HTERT RPE-1 (cell line): ENCODE data around the gene ETS2.

ENCODE experiments used
- in situ Hi-C: fragments of 300-500 bp; cut with MboI; formaldehyde crosslinking; loops from 4 replicates; pipeline ENCODE4 v1.14.3; 2020; ENCODE audit warnings: low sequenced_read_pairs

Gene ETS2

GRCh38 chr21:38805328-38806152 lies at the start of gene ETS2:
TSS of gene ETS2 (plus strand) at chr21:38805929. CDS start at chr21:38810035, 4,106 bp downstream.
- in situ Hi-C loops: no loop called here

- in situ Hi-C loops: no loop called here
These were observed 49.0 kb upstream of the ETS2 start for GRCh38 chr21:38756746-38757145.

DNA sequence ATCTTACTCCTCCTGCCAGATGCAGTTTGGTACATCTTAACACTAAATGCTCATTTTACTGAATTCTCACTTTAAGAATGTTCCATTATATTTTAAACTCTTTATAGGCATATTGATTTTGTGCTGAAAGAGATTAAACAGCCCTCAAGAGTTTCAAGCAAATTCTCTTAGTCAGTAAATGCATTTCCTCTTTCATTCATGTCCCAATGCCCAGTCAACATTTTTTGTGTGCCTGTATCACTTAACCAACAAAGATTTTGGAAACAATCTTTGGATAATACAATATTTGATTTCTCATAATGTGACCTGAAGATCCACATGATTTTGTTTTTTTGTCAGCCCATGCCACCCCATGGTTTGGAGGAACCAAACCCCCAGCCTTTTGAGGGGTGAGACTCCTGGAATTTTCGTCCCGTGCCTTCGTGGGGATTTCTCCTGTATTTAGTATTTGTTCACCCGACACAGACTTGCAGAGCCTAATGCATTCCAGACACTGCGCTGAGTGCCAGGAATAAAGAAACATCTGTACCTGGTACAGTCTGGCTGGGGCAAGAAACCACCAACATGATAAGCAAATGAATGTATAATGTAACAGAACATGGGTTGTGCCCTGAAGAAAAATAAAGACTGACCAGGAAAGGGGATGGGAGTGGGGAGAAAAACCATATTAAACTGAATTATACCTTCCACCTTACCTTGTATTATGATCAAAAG lies 47.1 kb upstream of the ETS2 start:
- in situ Hi-C loops: no loop called here

- in situ Hi-C loops: no loop called here
These were observed 46.3 kb upstream of the ETS2 start for GRCh38 chr21:38759413-38759812.

GRCh38 chr21:38760017-38760761 lies 45.5 kb upstream of the ETS2 start:
- in situ Hi-C loops: no loop called here

DNA sequence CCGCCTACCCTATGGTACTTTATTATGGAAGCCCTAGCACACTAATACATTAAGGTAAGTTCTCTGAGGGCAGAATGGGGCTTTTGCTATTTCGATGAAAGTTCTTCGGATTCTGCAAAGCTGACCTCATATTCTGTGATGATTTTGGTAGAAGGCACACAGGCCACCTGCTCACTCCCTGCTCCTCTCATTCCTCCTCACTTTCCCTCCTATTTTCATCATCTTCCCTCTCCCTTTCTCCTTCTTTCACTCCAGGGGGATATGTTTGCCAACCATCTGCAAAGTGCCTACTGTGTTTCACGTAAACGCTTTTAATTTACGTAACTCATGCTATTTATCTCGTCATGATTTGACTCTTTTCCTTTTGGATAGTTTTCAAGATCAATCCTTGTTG lies 45.0 kb upstream of the ETS2 start:
- in situ Hi-C loops: no loop called here

DNA sequence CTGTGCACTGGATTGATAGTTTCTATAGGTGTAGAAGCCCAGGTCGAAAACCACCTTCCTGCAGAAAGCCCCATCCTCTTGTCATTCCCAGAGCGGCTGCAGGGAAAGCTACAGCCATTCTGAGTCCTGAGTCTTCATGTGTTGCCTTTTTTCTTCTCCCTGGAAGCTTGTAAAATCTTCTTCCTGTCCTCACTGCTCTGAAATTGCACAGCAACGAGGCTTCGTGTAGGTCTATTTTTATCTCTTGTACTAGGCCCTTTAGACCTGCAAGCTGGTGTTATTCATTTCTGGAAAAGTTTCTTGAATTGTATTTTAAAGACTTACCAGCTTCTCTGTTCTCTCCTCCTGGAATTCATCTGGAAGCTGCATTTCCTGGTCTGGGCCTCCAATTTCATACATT lies 44.2 kb upstream of the ETS2 start:
- in situ Hi-C loops: no loop called here

DNA sequence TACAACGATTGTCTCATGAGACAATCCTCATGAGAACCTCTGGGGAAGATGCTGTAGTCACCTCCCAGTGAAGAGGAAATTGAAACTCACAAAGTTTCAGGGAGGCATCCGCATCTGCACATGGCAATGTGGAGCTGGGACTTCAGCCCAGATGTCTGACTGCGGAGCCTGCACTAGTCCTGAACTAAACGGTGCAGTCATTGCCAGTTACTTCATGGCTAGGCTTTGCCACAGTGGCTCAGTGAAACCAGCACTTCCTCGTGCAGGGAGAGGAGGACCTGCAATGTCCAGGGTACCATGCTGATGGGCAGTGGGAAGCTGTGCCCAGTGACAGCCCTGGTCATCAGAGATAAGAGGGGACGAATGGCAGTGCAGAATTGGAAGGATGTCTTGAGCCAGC lies 40.7 kb upstream of the ETS2 start:
- in situ Hi-C loops: no loop called here

- in situ Hi-C loops: no loop called here
These were observed 38.6 kb upstream of the ETS2 start for GRCh38 chr21:38766987-38767722.

DNA sequence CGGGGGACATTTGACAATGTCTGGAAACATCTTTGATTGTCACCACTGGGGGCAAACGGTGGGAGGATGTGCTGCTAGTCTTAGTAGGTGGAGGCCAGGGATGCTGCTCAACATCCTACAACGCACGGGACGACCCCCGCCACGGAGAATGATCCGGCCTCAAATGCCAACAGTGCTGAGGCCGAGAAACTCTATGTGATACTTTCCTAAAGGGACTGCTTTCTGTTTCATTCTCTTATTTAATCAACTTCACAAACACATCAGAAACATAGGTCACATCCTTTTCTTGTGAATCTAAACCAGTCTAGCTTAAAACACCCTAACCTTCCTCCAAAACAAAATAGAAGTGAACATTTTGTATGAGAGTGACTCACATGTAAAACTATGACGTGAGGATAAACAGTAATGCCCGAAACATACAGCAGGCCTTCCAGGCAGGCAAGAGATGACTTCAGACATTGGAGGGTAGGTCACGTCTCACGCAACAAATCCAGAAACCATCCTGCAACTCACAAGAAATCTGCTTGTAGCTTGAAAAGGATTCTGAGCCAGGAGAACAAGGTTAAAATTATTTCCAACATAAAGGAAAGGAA lies 37.2 kb upstream of the ETS2 start:
- in situ Hi-C loops: no loop called here

DNA sequence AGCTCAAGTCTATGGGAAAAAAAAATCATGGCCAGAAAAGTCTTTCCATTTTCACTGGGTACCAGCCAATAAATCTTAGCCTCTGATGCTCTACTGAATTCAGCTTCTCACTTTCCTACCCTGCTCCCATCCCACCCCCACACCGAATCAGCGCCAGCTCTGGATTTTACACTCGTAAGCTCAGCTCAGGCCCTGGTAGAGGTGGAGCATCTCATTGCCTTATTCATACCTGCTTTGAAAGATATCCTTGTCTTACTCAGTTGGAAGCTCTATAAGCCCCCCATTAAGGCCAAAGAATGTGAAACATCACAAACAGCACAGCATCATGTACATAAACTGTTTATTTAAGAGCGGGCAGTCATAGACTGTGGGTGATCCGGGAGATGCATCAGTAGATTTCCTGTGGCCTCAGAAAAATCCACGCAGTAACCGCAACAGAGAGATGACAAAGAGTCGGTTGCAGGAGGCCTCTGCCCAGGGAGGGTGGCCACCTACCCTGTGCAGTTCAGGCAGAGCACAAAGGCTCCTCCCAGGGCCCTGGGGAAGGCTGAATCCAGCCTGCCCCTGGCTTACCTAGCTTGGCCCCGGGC lies 36.4 kb upstream of the ETS2 start:
- in situ Hi-C loops: no loop called here

- in situ Hi-C loops: no loop called here
These were observed 35.1 kb upstream of the ETS2 start for GRCh38 chr21:38770660-38771059.

DNA sequence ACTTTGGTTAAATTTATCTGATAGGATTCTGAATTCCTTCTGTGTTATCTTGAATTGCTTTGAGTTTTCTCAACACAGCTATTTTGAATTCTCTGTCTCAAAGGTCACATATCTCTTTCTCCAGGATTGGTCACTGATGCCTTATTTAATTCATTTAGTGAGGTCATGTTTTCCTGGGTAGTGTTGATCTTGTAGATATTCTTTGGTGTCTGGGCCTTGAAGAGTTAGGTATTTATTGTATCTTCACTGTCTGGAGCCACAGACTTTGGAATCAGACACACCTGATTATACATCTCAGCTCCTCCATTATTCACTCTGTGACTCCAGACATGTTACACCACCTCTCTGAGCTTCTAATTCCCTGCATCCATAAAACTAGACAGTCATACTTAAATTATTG lies 34.2 kb upstream of the ETS2 start:
- in situ Hi-C loops: no loop called here

DNA sequence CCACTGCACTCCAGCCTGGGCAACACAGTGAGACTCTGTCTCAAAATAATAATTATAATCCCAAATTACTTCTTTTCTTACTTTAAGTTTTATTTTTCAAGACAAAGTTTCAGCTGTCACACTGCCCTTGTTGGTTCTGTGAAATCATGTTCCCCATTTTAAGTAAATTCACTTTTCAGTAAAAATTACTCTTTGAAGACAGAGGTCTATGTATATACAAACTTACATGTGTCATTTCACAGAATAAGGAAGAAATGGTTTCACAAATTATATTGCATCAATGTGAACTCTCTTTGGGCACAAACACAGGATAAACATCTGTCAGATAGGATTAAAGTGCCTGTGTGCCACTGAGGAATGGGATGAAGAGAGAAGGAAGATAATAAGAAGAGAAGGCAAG lies 33.1 kb upstream of the ETS2 start:
- in situ Hi-C loops: no loop called here

- in situ Hi-C loops: no loop called here
These were observed 32.3 kb upstream of the ETS2 start for GRCh38 chr21:38773099-38774061.

- in situ Hi-C loops: no loop called here
These were observed 31.6 kb upstream of the ETS2 start for GRCh38 chr21:38774152-38774551.

GRCh38 chr21:38774586-38775285 lies 31.0 kb upstream of the ETS2 start:
- in situ Hi-C loops: no loop called here

DNA sequence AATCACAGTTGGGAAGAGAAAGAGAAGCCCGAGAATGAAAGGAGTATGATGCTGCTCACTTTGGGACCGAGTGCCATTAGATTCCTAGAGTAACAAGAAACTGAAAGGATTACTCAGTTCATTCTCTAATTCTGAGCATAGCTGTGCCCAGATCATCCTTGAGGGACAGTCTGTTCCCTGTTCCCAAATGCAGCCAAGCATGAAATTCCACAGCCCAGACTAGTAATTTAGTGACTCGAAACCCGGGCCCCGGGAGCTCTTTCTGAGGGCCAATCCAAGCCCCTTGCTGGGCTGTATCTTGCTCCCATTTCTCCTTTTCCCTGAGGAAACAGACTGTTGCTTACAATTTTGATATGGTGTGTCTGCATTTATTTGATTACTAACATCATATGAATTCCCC lies 30.0 kb upstream of the ETS2 start:
- in situ Hi-C loops: no loop called here
